Stimulated activated CD4-positive, alpha-beta T cell treated with anti-CD3 and anti-CD28 coated beads, Interleukin-2, amount 100 ng/mL, for 48 hours (primary cell): ENCODE data around the gene RXFP4.

ENCODE experiments used
- DNase-seq, 2 donors: peaks; one replicate each; pipeline ENCODE4 v3.0.0-alpha.2; 2020

Gene RXFP4

GRCh38 chr1:155961937-155962336 lies 20.5 kb downstream of the RXFP4 start:
- DNase-seq: no peak

- DNase-seq: no peak
Measured at GRCh38 chr1:155962599-155963211, 21.3 kb downstream of the RXFP4 start.

GRCh38 chr1:155964193-155964592 lies 22.8 kb downstream of the RXFP4 start:
- DNase-seq: no peak

- no peak for DNase-seq
Measured at GRCh38 chr1:155966135-155966534, 24.7 kb downstream of the RXFP4 start.

GRCh38 chr1:155966750-155967149 lies 25.3 kb downstream of the RXFP4 start:
- no peak for DNase-seq

DNA sequence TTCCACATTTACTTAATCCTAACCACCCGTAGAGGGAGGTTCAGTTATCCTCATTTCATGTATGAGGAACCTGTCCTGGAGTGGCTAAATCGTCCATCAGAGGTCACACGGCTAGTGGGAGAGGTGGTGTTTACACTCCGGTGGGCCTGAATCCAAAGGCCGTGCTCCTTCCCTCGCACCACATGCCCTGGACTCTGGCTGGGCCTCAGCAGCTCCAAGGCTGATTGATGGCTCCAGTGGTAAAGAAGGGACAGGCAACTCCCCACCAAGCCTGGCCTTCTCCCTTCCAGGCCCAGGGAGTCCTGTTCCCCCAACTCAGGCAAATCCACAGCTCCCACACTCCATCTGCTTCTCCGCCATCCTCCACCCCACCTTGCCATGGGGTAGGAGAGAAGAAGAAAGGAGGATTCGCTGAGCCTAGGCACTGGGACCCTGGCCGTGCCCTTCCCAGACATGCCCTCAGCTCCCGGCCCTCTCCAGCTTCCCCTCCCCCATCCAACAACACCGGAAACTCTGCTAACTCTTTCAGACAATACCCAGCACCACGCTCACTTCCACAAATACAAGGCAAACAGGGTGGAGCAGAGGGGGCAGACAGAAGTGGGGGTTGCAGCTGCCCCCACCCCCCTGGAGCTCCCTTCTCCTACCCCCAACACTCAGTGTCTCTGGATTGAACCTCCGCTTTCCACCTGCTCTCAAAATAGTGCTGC lies 26.1 kb downstream of the RXFP4 start:
- no peak for DNase-seq

DNA sequence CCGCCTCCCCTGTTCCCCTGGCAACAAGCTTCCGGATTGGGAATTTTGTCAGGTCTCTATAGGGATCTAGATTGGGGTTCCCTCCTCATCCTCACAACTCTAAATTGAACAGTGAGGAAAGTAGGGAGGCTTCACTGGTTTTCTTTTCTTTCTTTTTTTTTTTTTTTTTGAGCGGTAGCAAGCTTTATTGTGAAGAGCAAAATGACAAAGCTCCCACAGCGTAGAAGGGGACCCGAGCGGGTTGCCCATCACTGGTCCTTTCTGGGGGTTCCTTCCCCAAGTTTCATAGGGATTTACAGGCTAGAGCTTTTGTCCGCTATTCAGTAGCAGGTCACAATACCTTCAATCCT lies 26.6 kb downstream of the RXFP4 start:
- DNase-seq: no peak

DNA sequence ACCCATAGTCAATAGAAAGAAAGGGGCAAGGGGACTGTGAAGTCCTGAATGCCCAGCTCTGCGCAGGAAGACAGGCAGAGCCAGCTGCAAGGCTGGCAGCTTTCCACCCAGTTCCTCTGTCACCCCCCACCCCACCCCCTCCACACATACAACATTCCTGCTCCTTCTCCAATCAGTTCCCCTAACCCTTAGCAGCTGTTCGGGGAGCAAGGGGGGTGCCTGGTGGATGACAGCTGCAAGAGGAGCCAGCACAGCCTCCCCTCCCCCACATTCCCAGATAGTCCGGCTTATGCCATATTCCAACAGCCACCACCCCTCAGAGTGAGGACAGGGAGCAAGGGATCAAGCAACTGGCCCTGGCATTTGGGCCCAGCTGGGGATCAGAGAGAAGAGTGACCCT lies 27.2 kb downstream of the RXFP4 start:
- no peak for DNase-seq

- DNase-seq: no peak
Measured at GRCh38 chr1:155969377-155969791, 27.9 kb downstream of the RXFP4 start.

DNA sequence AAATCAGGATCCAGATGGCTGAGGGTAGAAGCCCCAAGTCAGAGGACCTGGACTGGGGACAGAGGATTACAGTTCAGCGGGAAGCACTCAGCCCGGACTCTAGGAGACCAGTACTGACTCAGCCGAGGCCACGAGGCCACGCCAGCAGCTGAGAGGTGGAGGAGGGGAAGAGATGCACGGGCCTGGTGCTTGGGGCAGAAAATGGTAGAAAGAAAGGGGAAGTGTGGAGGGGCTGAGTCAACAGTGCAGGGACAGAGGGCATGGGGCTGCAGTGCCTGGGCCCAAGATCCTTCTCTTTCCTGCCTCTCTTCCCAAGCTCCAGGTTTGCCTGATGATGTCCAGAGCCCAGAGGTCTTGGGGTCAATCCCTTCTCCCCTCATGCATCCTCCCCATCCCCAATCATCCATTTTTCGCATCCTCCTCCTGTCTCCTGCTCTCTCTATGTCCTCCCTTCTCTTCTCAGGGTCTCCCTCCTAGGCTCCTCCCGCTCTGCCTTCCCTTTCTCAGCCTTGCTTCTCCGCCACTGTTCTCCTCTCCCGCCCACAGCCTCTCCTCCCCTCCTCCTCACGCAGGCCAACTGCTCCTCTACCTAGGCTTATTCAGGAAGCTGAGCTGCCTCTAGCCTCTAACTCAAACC lies 29.2 kb downstream of the RXFP4 start:
- no peak for DNase-seq

DNA sequence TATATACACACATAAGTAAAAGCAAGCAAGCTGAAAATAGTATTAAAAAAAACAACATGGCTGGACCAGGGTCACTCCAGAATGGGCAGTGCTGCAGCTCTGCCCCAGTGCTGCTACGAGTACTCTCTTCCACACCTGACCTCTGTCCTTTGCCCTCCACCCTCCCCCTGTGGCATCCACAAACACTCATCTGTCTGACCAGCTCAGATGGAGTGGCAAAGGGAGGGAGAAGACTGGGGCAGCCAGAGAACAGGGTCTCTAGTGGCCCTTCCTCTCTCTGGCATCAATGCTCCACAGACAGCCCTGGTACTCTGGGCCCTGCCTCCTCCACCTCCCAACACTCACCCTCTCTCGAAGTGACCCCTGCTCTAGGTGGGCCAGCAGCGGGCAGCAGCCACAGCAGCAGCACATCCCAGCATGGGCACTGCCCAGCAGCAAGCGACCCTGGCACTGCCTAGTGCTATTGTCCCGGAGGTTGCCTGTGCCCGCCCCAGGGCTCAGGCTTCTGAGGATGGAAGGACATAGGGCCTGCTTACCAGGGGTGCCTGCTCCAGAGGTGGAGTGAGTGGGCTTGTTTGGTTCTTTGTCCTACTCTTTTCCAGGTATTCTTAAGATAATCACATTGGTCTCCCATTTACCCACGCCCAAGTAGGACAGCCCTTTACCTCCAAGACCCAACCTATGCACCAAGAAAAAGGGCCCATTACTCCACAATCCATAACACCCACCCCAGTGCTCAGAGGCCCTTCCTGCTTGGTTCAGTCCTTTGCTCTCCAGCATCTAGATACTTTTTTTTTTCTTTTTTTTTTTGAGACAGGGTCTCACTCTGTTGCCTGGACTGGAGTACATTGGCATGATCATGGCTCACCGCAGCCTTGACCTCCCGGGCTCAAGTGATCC lies 30.7 kb downstream of the RXFP4 start:
- DNase-seq: no peak

DNA sequence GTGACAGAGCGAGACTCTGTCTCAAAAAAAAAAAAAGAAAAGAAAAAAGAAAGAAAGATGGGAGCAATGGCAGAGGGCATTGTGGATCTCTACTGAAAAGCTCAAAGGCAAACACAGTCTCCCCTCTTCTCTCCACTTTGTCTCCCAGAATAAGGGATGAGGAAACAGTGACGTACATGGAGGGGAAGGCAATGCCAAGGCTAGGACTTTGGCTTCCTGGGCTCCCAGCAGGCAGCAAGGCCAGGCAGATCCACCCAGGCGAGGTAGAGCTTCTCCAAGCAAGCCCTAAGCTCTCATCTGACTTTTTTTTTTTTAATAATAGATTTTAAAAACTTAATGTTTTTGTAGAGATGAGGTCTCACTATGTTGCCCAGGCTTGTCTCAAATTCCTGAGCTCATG lies 32.3 kb downstream of the RXFP4 start:
- no peak for DNase-seq

- no peak for DNase-seq
Measured at GRCh38 chr1:155974208-155975115, 33.0 kb downstream of the RXFP4 start.

GRCh38 chr1:155975375-155976061 lies 34.1 kb downstream of the RXFP4 start:
- DNase-seq: no peak

GRCh38 chr1:155976062-155976912 lies 34.8 kb downstream of the RXFP4 start:
- peak in 1 of 2 donors; percentile 40 for DNase-seq

- DNase-seq: no peak
Measured at GRCh38 chr1:155976913-155977689, 35.7 kb downstream of the RXFP4 start.

GRCh38 chr1:155977690-155978324 lies 36.4 kb downstream of the RXFP4 start:
- DNase-seq: peak; percentile 50 to 57

DNA sequence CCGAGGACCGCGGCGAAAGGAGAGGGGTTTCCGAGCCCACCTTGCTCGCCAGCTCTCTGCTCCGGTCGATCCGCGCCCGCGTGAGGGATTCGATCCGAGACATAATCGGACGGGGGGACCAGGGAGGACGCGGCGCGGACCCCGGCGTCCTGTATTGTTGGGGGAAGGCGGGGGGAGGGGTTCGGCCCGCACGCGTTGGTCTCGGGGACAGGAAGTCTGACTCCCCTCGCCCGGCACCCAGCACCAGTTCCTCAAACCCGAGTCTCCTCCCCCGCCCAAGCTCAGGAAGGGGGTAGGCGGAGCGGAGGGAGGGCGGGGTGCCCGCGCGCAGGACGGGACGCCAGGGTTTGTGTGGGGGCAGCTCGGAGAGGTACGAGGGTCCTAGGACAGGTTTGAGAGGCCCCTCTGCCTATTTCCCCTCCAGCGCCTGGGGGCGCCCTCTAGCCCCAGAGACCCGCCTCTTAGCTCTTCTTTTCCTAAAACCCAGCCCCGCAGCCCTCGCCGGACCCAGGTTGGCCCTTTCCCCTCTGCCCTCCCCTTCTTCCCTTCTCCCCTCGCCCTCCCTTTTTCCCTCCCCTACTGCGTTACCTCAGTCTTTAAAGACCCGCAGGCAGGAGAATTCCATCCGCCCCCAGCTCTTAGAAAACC lies 37.0 kb downstream of the RXFP4 start, which contains the start of gene ARHGEF2:
TSS of gene ARHGEF2 (minus strand) at position 223 of the 648 bp plus-strand sequence. CDS start at position 103, 120 bp downstream.
- DNase-seq: peak; percentile 66 to 74
